HepG2 (cell line): ENCODE results near the gene GPR83. TPM values are rescaled to one million over a fixed set of nuclear protein-coding genes. Genes with fewer than 3 reads are reported as not detected.

Experiments used
- ATAD3A ChIP-seq: sonication (generic); formaldehyde crosslinking; IDR thresholded peaks from 2 replicates; pipeline ENCODE4 v1.4.0; 2020; ENCODE audit warnings: missing genetic modification reagents
- CEBPB ChIP-seq: IDR thresholded peaks from 2 replicates; pipeline ENCODE4 v1.6.1; 2011; ENCODE audit warnings: low read depth, low read length, improper control_type of control experiment, borderline replicate concordance
- CENPX ChIP-seq: sonication (generic); formaldehyde crosslinking; IDR thresholded peaks from 2 replicates; pipeline ENCODE4 v1.9.0; 2021; ENCODE audit warnings: mild to moderate bottlenecking, missing genetic modification reagents, moderate library complexity
- DDIT3 ChIP-seq: sonication (generic); formaldehyde crosslinking; IDR thresholded peaks from 2 replicates; pipeline ENCODE4 v1.4.0; 2020; ENCODE audit warnings: mild to moderate bottlenecking, missing genetic modification reagents
- ETV5 ChIP-seq: IDR thresholded peaks from 2 replicates; pipeline ENCODE4 v1.6.1; 2018; ENCODE audit warnings: missing biosample characterization, missing genetic modification reagents, inconsistent platforms, borderline replicate concordance
- FOXA3 ChIP-seq: IDR thresholded peaks from 2 replicates; pipeline ENCODE4 v1.6.1; 2016; ENCODE audit warnings: missing genetic modification reagents, missing compliant biosample characterization
- GABPA ChIP-seq, 2 experiments: IDR thresholded peaks; 2 replicates each; pipeline ENCODE4 v1.6.1; 2011 to 2016; ENCODE audit warnings: low read depth in 2 of 2, low read length in 1 of 2, missing biosample characterization in 1 of 2, missing genetic modification characterization in 1 of 2
- JUND ChIP-seq: sonication (generic); formaldehyde crosslinking; IDR thresholded peaks from 2 replicates; pipeline ENCODE4 v1.8.0; 2022; ENCODE audit warnings: mild to moderate bottlenecking, missing genetic modification reagents
- PRPF4 ChIP-seq: fragments of 200-400 bp; formaldehyde crosslinking; IDR thresholded peaks from 2 replicates; pipeline ENCODE4 v1.6.1; 2016; ENCODE audit warnings: low read length, low read depth; ENCODE audit not compliant: poor library complexity, severe bottlenecking
- REPIN1 ChIP-seq: sonication (generic); formaldehyde crosslinking; IDR thresholded peaks from 2 replicates; pipeline ENCODE4 v1.8.0; 2022; ENCODE audit warnings: missing genetic modification reagents, low read depth, mild to moderate bottlenecking, borderline replicate concordance
- RXRB ChIP-seq: IDR thresholded peaks from 2 replicates; pipeline ENCODE4 v1.6.1; 2016; ENCODE audit warnings: borderline replicate concordance, missing genetic modification reagents, missing compliant biosample characterization
- SKI ChIP-seq: fragments of 450-650 bp; IDR thresholded peaks from one replicate; pipeline ENCODE4 v1.6.1; 2018; ENCODE audit warnings: mild to moderate bottlenecking; ENCODE audit not compliant: partially characterized antibody
- SOX5 ChIP-seq: IDR thresholded peaks from 2 replicates; pipeline ENCODE4 v1.6.1; 2016; ENCODE audit warnings: borderline replicate concordance
- TOE1 ChIP-seq: sonication (generic); formaldehyde crosslinking; IDR thresholded peaks from 2 replicates; pipeline ENCODE4 v1.4.0; 2020; ENCODE audit warnings: mild to moderate bottlenecking, missing genetic modification reagents
- ZFP62 ChIP-seq: sonication (generic); formaldehyde crosslinking; IDR thresholded peaks from 2 replicates; pipeline ENCODE4 v1.4.0; 2020; ENCODE audit warnings: missing genetic modification reagents
- ZNF124 ChIP-seq: sonication (generic); formaldehyde crosslinking; IDR thresholded peaks from 2 replicates; pipeline ENCODE4 v1.4.0; 2020; ENCODE audit warnings: missing genetic modification reagents
- ZNF354B ChIP-seq: sonication (generic); formaldehyde crosslinking; IDR thresholded peaks from 2 replicates; pipeline ENCODE4 v1.8.0; 2022; ENCODE audit warnings: mild to moderate bottlenecking, missing genetic modification reagents
- ZNF446 ChIP-seq: sonication (generic); formaldehyde crosslinking; IDR thresholded peaks from 2 replicates; pipeline ENCODE4 v1.5.0; 2020; ENCODE audit warnings: mild to moderate bottlenecking, missing genetic modification reagents
- ZNF652 ChIP-seq: IDR thresholded peaks from 2 replicates; pipeline ENCODE4 v1.6.1; 2016; ENCODE audit warnings: low read depth, borderline replicate concordance
- ZNF761 ChIP-seq: sonication (generic); formaldehyde crosslinking; conservative IDR thresholded peaks from 2 replicates; pipeline ENCODE4 v1.4.0; 2020; ENCODE audit warnings: mild to moderate bottlenecking, missing genetic modification reagents
- ZSCAN9 ChIP-seq: IDR thresholded peaks from 2 replicates; pipeline ENCODE4 v1.6.1; 2016; ENCODE audit warnings: borderline replicate concordance
- polyA plus RNA-seq, 8 experiments: library from polyadenylated mRNA; depleted of rRNA in 3 of 8; stranded (reverse) in 7 of 8; unstranded in 1 of 8; fragments of >200 nt; fragmentation: Illumina TruSeq in 4 of 8; extraction: Trizol in 4 of 8; gene quantifications; 2 replicates each; pipeline versions ENCODE4 v1.2.1 to v1.2.3, GENCODE V29; 2011 to 2016; ENCODE audit warnings: low read depth in 4 of 8, missing spikeins in 1 of 8, mixed read lengths in 1 of 8; ENCODE audit not compliant: insufficient read depth in 1 of 8
- total RNA-seq, 5 experiments: library from RNA; depleted of rRNA; stranded (reverse); fragments of >200 nt; fragmentation: Illumina TruSeq; extraction: Trizol; gene quantifications; 2 replicates each; pipeline ENCODE4 v1.2.3, GENCODE V29; 2016; ENCODE audit warnings: low read depth in 1 of 5
- TF ChIP-seq, protein P1 (sequence below): IDR thresholded peaks from 2 replicates; pipeline ENCODE4 v1.6.1; 2016; ENCODE audit warnings: missing biosample characterization, missing genetic modification reagents, low read depth
- TF ChIP-seq, protein P2 (sequence below): sonication (generic); formaldehyde crosslinking; IDR thresholded peaks from 2 replicates; pipeline ENCODE4 v1.9.0; 2021; ENCODE audit warnings: missing genetic modification reagents, mild to moderate bottlenecking, borderline replicate concordance
- TF ChIP-seq, protein P3 (sequence below): sonication (generic); formaldehyde crosslinking; IDR thresholded peaks from 2 replicates; pipeline ENCODE4 v1.4.0; 2020; ENCODE audit warnings: missing genetic modification reagents

Gene GPR83
- total and polyA plus RNA-seq, 2 of the 13 experiments (the other 11 are each of a cell fraction or from before 2014, with no cell fraction given) = 0.04 to 0.11 TPM

DNA sequence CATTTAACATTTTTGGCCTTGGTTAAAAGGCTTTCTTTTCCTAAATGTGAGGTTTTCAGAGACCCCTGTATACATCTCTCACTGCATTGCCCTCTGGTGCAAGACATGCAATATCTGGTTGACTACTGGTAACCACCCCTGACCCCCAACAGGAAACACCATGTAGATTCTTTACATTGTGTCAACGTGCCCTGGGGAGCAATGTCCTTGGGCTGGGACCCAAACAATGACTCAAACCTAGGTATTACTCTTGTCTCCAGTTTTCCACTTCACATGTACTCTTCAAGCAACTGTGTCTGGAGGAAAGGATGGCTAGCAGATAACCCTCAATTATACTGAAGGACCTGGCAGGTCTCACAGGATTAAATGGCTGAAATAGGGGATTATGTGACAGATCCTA is 1.1 kb upstream of the GPR83 start (continued):
- TF ChIP-seq CEBPB (peak; percentile 22; the same call in 1 of the 2 replicates), GABPA (IDR thresholded peaks at IDR 0.05; ENCODE audit: low read depth, low read length) (no peak), GABPA (CRISPR knock-in tag; IDR thresholded peaks at IDR 0.05; ENCODE audit: low read depth) (peak; percentile 13; the same call in 1 of the 2 replicates), REPIN1 (CRISPR knock-in tag) (no peak), SKI (peak; percentile 23), ZFP62 (CRISPR knock-in tag) (no peak), ZNF761 (CRISPR knock-in tag) (no peak), ZNF652 (no peak), DDIT3 (CRISPR knock-in tag) (no peak), ZNF354B (CRISPR knock-in tag) (no peak), ATAD3A (no peak), ZSCAN9 (CRISPR knock-in tag) (no peak), CENPX (CRISPR knock-in tag) (no peak), FOXA3 (CRISPR knock-in tag) (peak; percentile 75), PRPF4 (no peak), JUND (0 out of 2 replicates have a peak, but pooled peaks have one; percentile 31), SOX5 (CRISPR knock-in tag) (peak; percentile 77; the same call in 1 of the 2 replicates), TOE1 (CRISPR knock-in tag) (no peak), ETV5 (peak; percentile 77; the same call in 1 of the 2 replicates), ZNF446 (CRISPR knock-in tag) (no peak), ZNF124 (CRISPR knock-in tag) (no peak), RXRB (CRISPR knock-in tag) (peak; percentile 37; the same call in 1 of the 2 replicates)
- TF ChIP-seq, protein P1, sequence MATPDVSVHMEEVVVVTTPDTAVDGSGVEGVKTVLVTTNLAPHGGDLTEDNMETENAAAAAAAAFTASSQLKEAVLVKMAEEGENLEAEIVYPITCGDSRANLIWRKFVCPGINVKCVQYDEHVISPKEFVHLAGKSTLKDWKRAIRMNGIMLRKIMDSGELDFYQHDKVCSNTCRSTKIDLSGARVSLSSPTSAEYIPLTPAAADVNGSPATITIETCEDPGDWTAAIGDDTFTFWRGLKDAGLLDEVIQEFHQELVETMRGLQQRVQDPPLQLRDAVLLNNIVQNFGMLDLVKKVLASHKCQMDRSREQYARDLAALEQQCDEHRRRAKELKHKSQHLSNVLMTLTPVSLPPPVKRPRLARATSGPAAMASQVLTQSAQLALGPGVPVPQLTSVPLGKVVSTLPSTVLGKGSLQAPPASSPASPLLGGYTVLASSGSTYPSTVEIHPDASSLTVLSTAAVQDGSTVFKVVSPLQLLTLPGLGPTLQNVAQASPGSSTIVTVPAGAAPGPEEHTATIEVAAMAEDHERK (CRISPR knock-in tag) = no peak
- TF ChIP-seq, protein P2, sequence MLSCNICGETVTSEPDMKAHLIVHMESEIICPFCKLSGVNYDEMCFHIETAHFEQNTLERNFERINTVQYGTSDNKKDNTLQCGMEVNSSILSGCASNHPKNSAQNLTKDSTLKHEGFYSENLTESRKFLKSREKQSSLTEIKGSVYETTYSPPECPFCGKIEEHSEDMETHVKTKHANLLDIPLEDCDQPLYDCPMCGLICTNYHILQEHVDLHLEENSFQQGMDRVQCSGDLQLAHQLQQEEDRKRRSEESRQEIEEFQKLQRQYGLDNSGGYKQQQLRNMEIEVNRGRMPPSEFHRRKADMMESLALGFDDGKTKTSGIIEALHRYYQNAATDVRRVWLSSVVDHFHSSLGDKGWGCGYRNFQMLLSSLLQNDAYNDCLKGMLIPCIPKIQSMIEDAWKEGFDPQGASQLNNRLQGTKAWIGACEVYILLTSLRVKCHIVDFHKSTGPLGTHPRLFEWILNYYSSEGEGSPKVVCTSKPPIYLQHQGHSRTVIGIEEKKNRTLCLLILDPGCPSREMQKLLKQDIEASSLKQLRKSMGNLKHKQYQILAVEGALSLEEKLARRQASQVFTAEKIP (CRISPR knock-in tag) = no peak
- TF ChIP-seq, protein P3, sequence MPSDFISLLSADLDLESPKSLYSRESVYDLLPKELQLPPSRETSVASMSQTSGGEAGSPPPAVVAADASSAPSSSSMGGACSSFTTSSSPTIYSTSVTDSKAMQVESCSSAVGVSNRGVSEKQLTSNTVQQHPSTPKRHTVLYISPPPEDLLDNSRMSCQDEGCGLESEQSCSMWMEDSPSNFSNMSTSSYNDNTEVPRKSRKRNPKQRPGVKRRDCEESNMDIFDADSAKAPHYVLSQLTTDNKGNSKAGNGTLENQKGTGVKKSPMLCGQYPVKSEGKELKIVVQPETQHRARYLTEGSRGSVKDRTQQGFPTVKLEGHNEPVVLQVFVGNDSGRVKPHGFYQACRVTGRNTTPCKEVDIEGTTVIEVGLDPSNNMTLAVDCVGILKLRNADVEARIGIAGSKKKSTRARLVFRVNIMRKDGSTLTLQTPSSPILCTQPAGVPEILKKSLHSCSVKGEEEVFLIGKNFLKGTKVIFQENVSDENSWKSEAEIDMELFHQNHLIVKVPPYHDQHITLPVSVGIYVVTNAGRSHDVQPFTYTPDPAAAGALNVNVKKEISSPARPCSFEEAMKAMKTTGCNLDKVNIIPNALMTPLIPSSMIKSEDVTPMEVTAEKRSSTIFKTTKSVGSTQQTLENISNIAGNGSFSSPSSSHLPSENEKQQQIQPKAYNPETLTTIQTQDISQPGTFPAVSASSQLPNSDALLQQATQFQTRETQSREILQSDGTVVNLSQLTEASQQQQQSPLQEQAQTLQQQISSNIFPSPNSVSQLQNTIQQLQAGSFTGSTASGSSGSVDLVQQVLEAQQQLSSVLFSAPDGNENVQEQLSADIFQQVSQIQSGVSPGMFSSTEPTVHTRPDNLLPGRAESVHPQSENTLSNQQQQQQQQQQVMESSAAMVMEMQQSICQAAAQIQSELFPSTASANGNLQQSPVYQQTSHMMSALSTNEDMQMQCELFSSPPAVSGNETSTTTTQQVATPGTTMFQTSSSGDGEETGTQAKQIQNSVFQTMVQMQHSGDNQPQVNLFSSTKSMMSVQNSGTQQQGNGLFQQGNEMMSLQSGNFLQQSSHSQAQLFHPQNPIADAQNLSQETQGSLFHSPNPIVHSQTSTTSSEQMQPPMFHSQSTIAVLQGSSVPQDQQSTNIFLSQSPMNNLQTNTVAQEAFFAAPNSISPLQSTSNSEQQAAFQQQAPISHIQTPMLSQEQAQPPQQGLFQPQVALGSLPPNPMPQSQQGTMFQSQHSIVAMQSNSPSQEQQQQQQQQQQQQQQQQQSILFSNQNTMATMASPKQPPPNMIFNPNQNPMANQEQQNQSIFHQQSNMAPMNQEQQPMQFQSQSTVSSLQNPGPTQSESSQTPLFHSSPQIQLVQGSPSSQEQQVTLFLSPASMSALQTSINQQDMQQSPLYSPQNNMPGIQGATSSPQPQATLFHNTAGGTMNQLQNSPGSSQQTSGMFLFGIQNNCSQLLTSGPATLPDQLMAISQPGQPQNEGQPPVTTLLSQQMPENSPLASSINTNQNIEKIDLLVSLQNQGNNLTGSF (CRISPR knock-in tag) = no peak
